Smooth muscle cell (in vitro differentiated cells): ENCODE data around the gene RCN2. TPM values are rescaled to one million over a fixed set of nuclear protein-coding genes. Genes with fewer than 3 reads are reported as not detected.

ENCODE experiments used
- DNase-seq: peaks from one replicate; lab custom pipeline; 2025; ENCODE audit not compliant: unreplicated experiment; lab: John Stamatoyannopoulos, UW
- H2AFZ ChIP-seq: fragments of 200-600 bp; sonication (generic); 2 replicates; pipeline ENCODE4 v1.6.0; 2016; ENCODE audit warnings: antibody characterized with exemption, low read depth, mild to moderate bottlenecking
- H3F3A ChIP-seq: fragments of 200-600 bp; sonication (generic); 2 replicates; pipeline ENCODE4 v1.6.0; 2017; ENCODE audit warnings: antibody characterized with exemption, low read depth
- H3K27ac ChIP-seq: fragments of 200-600 bp; sonication (generic); 2 replicates; pipeline ENCODE4 v1.5.1; 2016; ENCODE audit warnings: low read depth, mild to moderate bottlenecking
- H3K27me3 ChIP-seq: fragments of 200-600 bp; sonication (generic); 2 replicates; pipeline ENCODE4 v1.6.1; 2016; ENCODE audit warnings: low read depth, mild to moderate bottlenecking
- H3K36me3 ChIP-seq: fragments of 200-600 bp; sonication (generic); 2 replicates; pipeline ENCODE4 v1.5.1; 2016; ENCODE audit warnings: low read depth
- H3K4me1 ChIP-seq: fragments of 200-600 bp; sonication (generic); 2 replicates; pipeline ENCODE4 v1.5.1; 2016; ENCODE audit warnings: low read depth
- H3K4me2 ChIP-seq: fragments of 200-600 bp; sonication (generic); 2 replicates; pipeline ENCODE4 v1.6.0; 2016; ENCODE audit warnings: mild to moderate bottlenecking
- H3K4me3 ChIP-seq: fragments of 200-600 bp; sonication (generic); 2 replicates; pipeline ENCODE4 v1.5.1; 2016; ENCODE audit warnings: mild to moderate bottlenecking
- H3K79me2 ChIP-seq: fragments of 200-600 bp; sonication (generic); 2 replicates; pipeline ENCODE4 v1.6.0; 2016; ENCODE audit warnings: low read depth, mild to moderate bottlenecking
- H3K9ac ChIP-seq: fragments of 200-600 bp; sonication (generic); 2 replicates; pipeline ENCODE4 v1.6.0; 2016; ENCODE audit warnings: low read depth
- H3K9me3 ChIP-seq: fragments of 200-600 bp; sonication (generic); replicated peaks from 2 replicates; pipeline ENCODE4 v1.5.1; 2016; ENCODE audit warnings: low read depth
- H4K20me1 ChIP-seq: fragments of 200-600 bp; sonication (generic); 2 replicates; pipeline ENCODE4 v1.6.0; 2016; ENCODE audit warnings: low read depth
- CTCF ChIP-seq: fragments of 200-600 bp; sonication (generic); IDR thresholded peaks from 2 replicates; pipeline ENCODE4 v1.5.1; 2017; ENCODE audit warnings: borderline replicate concordance, mild to moderate bottlenecking, antibody characterized with exemption; ENCODE audit not compliant: insufficient read depth, poor library complexity, severe bottlenecking
- WGBS: methylation state at CpG from one replicate; pipeline ENCODE4 v1.1.7; 2016; ENCODE audit warnings: low lambda C conversion rate; 5-methylcytosine and 5-hydroxymethylcytosine counted together
- polyA plus RNA-seq: library from polyadenylated mRNA; unstranded; fragments of >200 nt; fragmentation: Nextera tagmentation; extraction: Ambion mirVana; gene quantifications from 2 replicates; pipeline ENCODE4 v1.2.1, GENCODE V29; 2016
- total RNA-seq: library from RNA; depleted of rRNA; stranded (reverse); fragments of >200 nt; gene quantifications from 2 replicates; pipeline ENCODE4 v1.2.3, GENCODE V29; 2014

RCN2 gene
- total and polyA plus RNA-seq, 2 experiments from 2014 or later = 190 to 200 TPM

- DNase-seq = no peak
Observed at GRCh38 chr15:76967067-76967466, 35.5 kb downstream of the RCN2 start.

GRCh38 chr15:76968306-76968705, 36.8 kb downstream of the RCN2 start:
- H3K9me3 ChIP-seq = no peaks in the 10 kb centered on the region
- no peaks in the 10 kb centered on the region for H3F3A ChIP-seq
- TF ChIP-seq CTCF = no peak
- no peak overlapping the region for H3K4me2 ChIP-seq
- no peaks in the 10 kb centered on the region for H3K27me3 ChIP-seq
- 89% methylated on average over 1 of the region's 1 CpG for WGBS
- no peaks in the 10 kb centered on the region for H3K36me3 ChIP-seq
- H2AFZ ChIP-seq = no peak overlapping the region
- no peak overlapping the region for H3K4me3 ChIP-seq
- H3K9ac ChIP-seq = no peak overlapping the region
- H4K20me1 ChIP-seq = no peaks in the 10 kb centered on the region
- DNase-seq = no peak
- H3K4me1 ChIP-seq = peaks cover 6% of the 10 kb centered on the region
- no peaks in the 10 kb centered on the region for H3K79me2 ChIP-seq
- no peak overlapping the region for H3K27ac ChIP-seq

More at GRCh38 chr15:76967067-76967466, 35.5 kb downstream of the RCN2 start:
- H4K20me1 ChIP-seq = no peaks in the 10 kb centered on the region
- no peak for TF ChIP-seq CTCF
- H3K27me3 ChIP-seq = no peaks in the 10 kb centered on the region
- WGBS = 23% methylated on average over 4 of the region's 4 CpGs
- H3K36me3 ChIP-seq = no peaks in the 10 kb centered on the region
- peaks cover 6% of the 10 kb centered on the region for H3K4me1 ChIP-seq
- no peaks in the 10 kb centered on the region for H3F3A ChIP-seq
- no peak overlapping the region for H3K27ac ChIP-seq
- H3K79me2 ChIP-seq = no peaks in the 10 kb centered on the region
- no peak overlapping the region for H3K9ac ChIP-seq
- H3K4me2 ChIP-seq = no peak overlapping the region
- H2AFZ ChIP-seq = no peak overlapping the region
- H3K9me3 ChIP-seq = no peaks in the 10 kb centered on the region
- H3K4me3 ChIP-seq = no peak overlapping the region

GRCh38 chr15:76972389-76973361, 41.1 kb downstream of the RCN2 start:
- Histone ChIP-seq H2AFZ (peak overlapping the region; percentile 7), H3K9me3 (no peaks in the 10 kb centered on the region), H3K4me2 (peak overlapping the region; percentile 51), H3K4me3 (no peak overlapping the region), H3K79me2 (no peaks in the 10 kb centered on the region), H3K27me3 (no peaks in the 10 kb centered on the region), H4K20me1 (no peaks in the 10 kb centered on the region), H3K27ac (peak overlapping the region; percentile 37), H3K9ac (no peak overlapping the region), H3K4me1 (peaks cover 5% of the 10 kb centered on the region), H3F3A (no peaks in the 10 kb centered on the region), H3K36me3 (no peaks in the 10 kb centered on the region)
- WGBS = 54% methylated on average over 21 of the region's 21 CpGs
- TF ChIP-seq CTCF = no peak
- DNase-seq = no peak
